GM10266 (cell line): ENCODE results near the gene MS4A6E.
A peak's percentile ranks its signal among the peaks of the same experiment; 100 is the strongest.
"Not testable (repeated sequence)": the region's sequence is repeated elsewhere in the genome, so short reads cannot be mapped to it uniquely, and the experiment has no call there.

Experiments
- DNase-seq: peaks from one replicate; pipeline ENCODE4 v3.0.0; 2012; ENCODE audit errors: extremely low spot score
- CTCF ChIP-seq: IDR thresholded peaks from 2 replicates; pipeline ENCODE4 v1.5.1; 2012; ENCODE audit warnings: mild to moderate bottlenecking, low read depth; ENCODE audit not compliant: control insufficient read depth, insufficient read depth; ENCODE audit errors: missing control alignments

The MS4A6E gene

GRCh38 chr11:60348116-60348515 lies 21.1 kb downstream of the MS4A6E start:
- peak; percentile 38 for TF ChIP-seq CTCF
- DNase-seq, result no peak

GRCh38 chr11:60349990-60350389 lies 22.9 kb downstream of the MS4A6E start:
- DNase-seq, result no peak
- no peak for TF ChIP-seq CTCF

GRCh38 chr11:60357771-60358170 lies 30.7 kb downstream of the MS4A6E start:
- no peak for DNase-seq
- TF ChIP-seq CTCF, result no peak

GRCh38 chr11:60360621-60361020 lies 33.6 kb downstream of the MS4A6E start:
- no peak for TF ChIP-seq CTCF
- no peak for DNase-seq

- no peak for DNase-seq
- TF ChIP-seq CTCF, result no peak
These were observed 35.2 kb downstream of the MS4A6E start for GRCh38 chr11:60362241-60362640.

GRCh38 chr11:60363542-60364470 lies 36.8 kb downstream of the MS4A6E start:
- DNase-seq, result peak; percentile 56
- TF ChIP-seq CTCF, result peak; percentile 74

GRCh38 chr11:60366262-60366904 lies 39.3 kb downstream of the MS4A6E start:
- not testable (repeated sequence) for DNase-seq
